ENCODE results near the gene CELF6.
"Not testable (repeated sequence)": the region's sequence is repeated elsewhere in the genome, so short reads cannot be mapped to it uniquely, and the experiment has no call there.

Gene CELF6

GRCh38 chr15:72315706-72316370 is 4.1 kb downstream of the CELF6 start:
- no peak for DNase-seq (ENCODE audit: low read depth)

DNA sequence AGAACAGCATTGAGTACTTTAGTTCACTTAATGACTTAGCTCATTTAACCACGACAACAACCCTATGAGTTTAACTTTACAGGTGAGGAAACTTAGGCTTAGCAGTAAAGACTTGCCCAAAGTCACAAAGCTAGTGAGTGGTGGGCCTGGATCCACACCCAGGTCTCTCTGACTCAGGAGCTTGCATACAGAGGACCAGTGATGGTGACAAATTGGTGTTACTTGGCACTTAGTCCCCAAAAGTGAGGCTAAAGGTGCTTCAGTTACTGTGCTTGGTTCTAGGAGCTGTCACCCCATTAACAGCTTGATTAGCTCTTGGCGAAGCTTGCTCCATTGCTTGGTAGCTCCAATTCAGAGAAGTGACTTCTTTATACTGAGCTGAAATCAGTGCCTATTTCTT is 6.1 kb downstream of the CELF6 start:
- no peak for DNase-seq (ENCODE audit: low read depth)

- DNase-seq (ENCODE audit: low read depth): no peak
These were observed 6.5 kb downstream of the CELF6 start for GRCh38 chr15:72313448-72313840.

DNA sequence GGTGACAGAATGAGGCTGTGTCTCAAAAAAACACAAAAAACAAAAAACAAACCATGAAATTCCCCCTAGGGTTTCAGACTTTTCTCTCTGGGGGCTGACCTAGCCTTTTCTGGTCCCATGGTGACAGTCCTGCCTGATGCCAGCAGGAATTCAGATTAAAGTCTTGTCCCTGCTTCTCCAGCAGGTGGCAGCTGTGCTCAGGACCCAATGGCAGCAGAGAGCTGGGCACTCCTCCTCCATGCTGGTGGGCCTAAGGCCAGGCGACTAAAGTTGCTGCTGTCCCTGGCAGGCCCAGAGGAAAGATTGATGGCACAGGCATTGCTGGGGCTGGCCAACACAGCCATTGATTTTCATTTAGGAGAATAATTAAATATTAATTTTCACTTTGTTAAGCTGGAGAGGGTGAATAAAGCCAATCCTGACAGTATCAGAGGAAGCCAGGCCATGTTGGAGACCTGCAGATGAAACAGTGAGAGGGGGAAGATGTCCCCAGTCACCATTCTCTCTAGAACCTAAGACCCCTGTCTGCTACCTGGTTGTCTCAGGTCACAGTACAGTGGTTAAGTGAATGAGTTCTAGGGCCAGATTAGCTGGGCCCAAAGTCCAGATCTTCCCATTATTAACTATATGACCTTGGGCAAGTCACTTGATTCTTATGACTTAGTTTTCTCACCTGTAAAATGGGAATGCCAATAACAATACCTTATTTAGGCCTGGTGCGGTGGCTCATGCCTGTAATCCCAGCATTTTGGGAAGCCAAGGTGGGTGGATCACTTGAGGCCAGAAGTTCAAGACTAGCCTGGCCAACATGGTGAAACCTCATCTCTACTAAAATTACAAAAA is 7.1 kb downstream of the CELF6 start:
- peak; percentile 55 for DNase-seq (ENCODE audit: low read depth)

DNA sequence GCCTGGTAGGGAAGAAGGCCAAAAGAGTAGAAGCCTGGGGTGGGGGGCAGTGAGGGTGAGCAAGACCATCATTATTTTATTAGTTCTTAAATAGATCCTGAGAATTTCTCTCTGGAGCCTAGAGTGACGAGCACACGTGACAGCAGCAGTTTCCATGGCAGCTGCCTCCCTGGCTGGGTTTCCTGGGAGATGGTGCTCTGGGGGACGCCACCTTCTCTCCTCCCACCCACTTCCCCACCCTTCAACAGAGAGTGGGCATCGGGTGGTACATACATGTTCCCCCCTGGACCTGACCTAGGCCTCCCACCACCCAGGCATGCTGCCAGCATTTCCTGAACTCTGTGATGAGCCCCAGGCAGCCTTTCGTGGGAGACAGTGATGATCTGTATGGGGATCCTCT is 12.9 kb downstream of the CELF6 start:
- no peak for DNase-seq (ENCODE audit: low read depth)

DNA sequence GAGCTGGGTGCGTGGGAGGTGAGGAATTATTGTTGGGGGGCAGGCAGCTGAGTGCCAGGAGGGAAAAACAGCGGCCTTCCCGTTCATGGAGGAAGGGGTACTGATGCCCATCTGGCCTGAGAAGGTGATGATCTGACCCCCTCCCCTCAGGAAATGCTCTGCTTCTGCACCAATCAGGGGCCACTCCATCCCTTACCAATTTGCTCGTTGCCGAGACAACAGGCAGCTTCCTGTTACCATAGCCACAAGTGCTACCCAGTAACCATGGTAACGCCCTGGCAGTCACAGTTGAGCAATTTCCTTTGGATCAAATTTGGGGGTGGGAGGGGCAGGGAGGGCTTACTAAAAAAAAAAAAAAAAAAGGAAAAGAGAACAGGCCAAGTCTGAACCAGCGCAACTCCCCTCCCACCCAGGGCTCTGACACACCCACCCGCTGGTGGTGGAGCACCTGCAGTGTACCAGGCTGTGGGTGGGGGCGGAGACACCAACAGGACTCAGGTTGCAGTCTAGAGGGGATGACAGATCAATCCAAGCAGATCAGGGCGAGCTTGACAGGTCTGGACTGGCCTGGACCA is 13.7 kb downstream of the CELF6 start:
- peak; percentile 30 for DNase-seq (ENCODE audit: low read depth)

DNA sequence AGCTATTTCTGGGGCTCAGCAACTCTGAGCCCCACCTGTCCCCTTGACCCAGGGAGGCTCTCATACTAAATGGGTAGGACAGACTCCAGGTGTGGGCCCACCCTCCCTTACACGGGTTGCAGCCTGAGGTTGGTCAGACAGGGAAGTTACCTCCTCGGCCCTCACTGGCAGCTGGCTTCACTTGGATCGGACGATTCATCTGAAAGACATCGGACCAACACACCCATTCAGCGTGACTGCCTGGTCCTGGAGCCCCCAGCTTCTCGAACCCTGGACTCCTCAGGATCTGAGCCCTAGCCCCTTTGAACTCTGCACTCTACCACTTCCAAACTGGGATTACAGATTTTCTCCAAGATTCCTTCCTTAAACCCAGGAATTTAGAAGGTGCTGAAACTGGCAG is 15.4 kb downstream of the CELF6 start:
- DNase-seq (ENCODE audit: low read depth): no peak

DNA sequence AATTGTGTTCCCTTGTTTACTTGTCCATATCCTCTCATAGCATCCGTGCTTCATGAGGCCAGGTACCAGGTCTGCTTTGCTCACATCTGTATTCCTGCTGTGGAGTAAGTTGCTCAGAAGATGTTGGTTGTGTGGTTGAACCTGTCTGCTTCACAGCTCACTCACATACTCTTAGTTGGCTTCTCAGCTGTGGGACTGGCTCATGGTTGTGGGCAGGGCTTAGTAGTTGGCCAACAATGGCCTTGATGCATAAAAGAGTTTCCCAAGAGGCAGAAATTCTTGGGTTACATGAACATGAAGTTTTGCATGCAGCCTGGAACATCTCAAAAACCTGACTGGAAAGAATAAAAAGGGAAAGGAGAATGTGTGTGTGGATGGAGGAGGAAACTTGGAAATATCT is 17.0 kb downstream of the CELF6 start:
- DNase-seq (ENCODE audit: low read depth): peak; percentile 61

DNA sequence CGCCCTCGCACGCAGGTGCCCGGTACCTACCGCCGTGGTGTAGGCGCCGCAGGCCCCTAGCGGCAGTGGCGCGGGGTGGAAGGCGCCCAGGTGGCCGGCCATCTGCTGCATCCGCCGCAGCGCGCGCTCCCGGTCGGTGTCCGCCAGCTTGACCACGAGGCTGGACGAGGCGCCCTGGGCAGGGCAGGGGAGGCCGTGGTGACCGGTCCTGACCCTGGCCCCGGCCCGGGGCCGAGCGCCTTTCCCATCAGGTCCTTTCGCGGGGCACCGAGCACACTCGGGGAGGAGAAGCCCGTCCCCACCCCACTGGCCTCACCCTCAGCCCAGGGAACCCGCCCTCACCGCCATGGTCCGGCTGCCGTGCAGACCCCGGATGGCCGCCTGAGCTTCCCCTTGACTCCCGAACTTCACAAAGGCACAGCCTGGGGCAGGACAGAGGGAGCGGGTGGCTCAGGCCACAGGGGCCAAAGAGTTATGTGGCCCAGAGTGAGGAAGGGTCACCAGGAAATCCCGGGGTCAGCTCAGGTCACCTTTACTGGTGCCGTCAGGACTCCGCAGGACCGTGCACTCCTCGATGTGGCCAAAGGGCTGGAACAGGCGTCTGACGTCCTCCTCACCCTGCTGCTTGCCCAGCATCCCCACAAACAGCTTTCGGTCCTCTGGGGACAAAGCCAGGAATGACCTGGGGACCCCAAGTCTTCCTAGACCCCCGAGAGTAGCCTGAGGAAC is 30.2 kb downstream of the CELF6 start:
- no peak for DNase-seq (ENCODE audit: low read depth)

- DNase-seq (ENCODE audit: low read depth): no peak
These were observed 31.0 kb downstream of the CELF6 start for GRCh38 chr15:72288796-72289596.

GRCh38 chr15:72285927-72286516 is 33.9 kb downstream of the CELF6 start:
- peak; percentile 44 for DNase-seq (ENCODE audit: low read depth)

DNA sequence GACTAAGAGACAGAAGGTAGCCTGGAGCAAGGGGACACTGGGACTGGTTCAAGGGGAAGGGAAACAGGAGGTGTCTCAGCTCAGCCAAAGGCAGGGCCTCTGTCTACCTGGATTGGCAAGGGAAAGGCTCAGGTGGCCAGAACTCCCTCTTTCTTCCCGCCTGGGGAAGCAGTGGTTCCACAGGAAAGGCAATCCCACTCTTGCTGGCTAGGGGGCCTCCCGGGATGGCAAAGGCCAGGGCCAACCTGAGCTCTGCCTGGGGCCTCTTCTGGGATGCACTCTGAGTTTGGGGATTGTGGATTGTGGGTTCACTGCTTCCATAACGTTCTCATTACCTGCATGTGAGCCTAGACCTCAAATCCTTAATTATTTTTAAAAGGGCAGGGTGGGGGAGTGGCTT is 34.6 kb downstream of the CELF6 start:
- DNase-seq (ENCODE audit: low read depth): no peak

GRCh38 chr15:72284781-72285180 is 35.2 kb downstream of the CELF6 start:
- DNase-seq (ENCODE audit: low read depth): peak; percentile 38

DNA sequence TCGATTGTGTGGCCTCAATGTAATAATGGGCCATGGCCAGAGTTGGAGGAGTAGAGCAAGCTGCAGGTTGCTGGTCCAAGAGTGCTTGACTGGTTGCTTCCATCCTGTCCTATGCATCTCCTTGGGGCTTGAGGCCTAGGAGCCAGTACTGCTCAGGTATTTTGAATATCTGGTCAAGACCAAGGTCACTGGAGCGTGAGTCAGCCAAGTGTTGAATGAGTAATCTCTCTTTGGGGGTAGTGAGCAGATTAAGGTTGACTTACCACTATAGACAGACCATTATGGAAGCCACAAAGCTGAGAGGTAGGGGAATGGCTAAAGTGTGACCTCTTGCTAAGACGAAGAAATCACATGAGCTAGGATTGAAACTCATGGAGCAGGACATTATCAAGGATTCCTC is 38.2 kb downstream of the CELF6 start:
- peak; percentile 41 for DNase-seq (ENCODE audit: low read depth)

- no peak for DNase-seq (ENCODE audit: low read depth)
These were observed 39.2 kb downstream of the CELF6 start for GRCh38 chr15:72280751-72281150.

- DNase-seq (ENCODE audit: low read depth): no peak
These were observed 41.2 kb downstream of the CELF6 start for GRCh38 chr15:72278737-72279136.

- peak; percentile 9 for DNase-seq (ENCODE audit: low read depth)
These were observed 43.6 kb downstream of the CELF6 start for GRCh38 chr15:72276326-72276700.

- not testable (repeated sequence) for DNase-seq (ENCODE audit: low read depth)
These were observed 44.2 kb downstream of the CELF6 start for GRCh38 chr15:72275635-72276325.

DNA sequence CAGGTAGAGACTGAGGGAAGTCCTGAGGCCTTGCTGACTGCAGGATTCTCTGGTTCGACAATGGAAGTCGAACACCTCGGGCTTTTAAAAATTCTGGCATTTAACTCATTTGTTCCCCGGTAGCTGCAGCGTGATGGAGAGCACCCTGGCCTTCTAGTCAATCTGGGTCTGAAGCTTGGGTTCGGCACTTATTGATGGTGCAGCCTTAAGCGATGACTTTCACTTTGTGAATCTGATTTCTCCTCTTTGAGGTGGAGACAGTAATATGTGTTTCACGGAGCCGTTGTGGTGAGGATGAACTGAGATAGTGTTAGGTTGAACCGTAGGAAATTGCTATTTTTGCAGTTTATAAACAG is 47.0 kb downstream of the CELF6 start:
- DNase-seq (ENCODE audit: low read depth): no peak

DNA sequence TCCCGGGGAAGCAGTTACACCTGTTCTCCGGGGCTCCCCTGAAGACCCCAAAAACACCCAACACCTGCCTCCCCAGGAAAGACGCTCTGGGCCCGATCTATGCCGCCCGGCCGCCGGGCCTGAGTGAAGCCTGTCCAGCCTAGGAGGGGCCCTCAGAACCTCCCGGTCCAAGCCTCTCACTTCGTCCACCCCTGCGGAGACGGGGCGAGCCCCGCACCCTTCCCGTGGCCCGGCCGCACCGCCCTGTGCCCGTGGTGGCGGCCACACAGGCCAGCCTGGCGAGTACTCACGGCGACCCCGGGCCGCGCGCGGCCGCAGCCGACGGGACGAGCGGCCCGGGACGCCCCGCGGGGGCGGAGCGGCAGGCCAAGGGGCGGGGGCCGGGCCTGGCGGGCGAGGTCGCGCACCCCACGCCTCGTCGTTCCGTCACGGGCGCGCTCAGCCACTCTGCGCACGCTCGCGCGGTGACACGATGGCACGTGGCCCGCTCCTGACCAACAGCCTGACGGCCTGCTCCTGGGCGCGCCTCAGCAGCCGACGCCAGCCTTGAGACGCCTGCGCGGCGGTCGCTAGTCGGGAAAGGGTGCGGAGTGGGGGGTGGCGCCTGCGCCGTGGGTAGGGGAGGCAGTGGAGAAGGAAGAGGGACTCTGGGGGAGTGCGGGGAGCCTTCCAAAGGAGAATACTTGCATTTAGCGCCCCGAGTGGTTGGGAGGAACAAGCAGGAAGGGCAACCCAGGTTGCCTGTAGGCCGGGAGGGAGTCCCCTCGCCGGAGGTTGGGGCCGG is 47.6 kb downstream of the CELF6 start, which contains the start of gene PARP6:
Gene PARP6 (minus strand): TSS at position 342 of the 784 bp plus-strand sequence. CDS start 5,077 bp downstream, outside the sequence.
- peak; percentile 98 for DNase-seq (ENCODE audit: low read depth)
